GM19023 (cell line): ENCODE results near the gene BACH2.

Source experiments
- ATAC-seq: cut with Tn5 transposase; IDR thresholded peaks from one replicate; pipeline ENCODE4 v1.9.1; 2021; ENCODE audit warnings: mild to moderate bottlenecking, moderate library complexity; ENCODE audit not compliant: unreplicated experiment

The BACH2 gene

DNA sequence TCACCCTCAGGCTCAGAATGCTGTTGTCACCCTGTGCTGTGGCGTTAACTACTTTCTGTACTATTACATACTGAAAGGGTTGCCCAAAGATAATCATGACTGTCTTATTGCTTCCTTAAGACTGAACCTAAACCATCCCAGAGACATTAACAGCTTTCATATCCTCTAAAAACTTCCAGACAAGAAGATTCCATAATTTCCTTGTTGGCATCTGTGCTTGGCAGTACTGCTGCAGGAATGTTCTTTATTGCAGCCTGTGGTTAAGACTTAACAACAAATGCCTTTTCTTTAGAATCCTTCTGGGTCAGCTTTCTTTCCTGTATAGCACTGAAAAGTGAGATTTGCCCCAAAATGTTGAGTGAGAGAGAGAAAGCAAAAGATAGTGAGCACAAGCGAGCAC is 292.7 kb downstream of the BACH2 start:
- ATAC-seq: no peak

DNA sequence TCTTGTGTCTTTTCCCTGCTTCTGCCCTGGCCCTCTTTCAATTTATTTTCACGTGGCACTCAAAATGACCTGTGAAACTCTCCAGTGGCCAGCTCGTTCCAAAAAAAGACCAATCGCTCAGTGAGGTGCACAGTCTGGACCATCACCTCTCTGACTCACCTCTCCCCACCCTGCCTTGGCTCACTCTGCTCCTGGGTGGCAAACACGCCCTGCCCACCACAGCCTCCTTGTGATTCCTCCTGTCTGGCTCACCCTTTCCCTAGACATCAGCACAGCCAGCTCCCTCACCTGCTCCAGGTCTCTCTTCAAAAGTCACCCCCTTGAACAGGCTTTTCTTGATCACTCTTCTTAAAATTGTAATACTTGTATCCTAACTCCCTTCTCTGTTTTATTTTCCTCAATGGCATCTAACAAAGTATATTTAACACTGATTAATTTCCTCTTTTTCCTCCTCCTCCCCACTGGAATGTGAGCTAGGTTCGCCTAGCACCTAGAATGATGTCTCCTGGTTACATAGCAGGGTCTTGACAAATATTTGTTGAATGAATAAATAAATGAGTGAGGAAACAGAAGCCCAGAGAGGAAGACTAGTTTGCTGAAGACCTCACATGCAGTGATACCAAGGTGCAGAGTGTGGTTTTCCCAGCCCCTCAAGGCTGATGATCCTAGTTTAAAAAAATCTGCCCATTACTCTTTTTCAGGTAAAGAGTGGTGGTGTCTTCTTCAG is 293.4 kb downstream of the BACH2 start:
- no peak for ATAC-seq

DNA sequence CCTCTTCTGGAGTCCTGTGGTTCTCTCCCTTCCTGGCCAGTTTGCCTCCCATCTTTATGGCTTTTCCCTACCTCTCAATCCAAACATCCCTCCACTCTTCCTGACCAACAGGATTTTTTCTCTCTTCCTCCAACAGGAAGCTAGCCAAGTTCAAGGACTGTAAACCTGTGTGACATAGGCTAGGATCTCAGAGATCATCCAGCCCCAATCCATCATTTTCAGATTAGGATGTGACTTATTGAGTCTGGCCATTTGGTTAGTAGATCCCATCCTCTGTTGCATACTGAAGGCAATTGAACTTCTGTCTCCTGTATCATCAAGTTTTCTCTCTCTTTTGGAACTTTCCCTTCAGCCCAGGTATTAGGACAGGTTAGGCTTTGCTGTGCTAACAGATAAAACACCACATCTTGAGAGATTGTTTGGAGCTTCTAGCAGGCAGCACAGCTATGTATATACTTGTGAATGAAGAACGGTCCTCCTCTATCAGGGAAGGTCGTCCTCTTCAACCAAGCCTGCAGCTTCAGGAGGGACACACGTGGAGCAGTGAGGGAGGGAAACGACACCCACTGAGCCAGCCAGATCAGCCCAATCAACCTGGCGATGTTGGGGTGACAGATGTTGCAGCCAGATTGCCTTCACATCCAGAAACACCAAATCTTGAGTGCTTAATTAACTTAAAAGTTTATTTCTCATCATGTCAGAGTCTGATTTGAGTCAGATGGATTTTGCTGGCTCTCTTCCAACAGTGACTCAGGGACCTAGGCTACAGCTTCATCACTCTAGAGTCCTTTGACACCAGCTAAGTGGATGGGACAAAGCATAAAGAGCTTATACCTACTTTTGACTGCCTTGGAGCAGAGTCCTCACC is 295.5 kb downstream of the BACH2 start:
- ATAC-seq: no peak

DNA sequence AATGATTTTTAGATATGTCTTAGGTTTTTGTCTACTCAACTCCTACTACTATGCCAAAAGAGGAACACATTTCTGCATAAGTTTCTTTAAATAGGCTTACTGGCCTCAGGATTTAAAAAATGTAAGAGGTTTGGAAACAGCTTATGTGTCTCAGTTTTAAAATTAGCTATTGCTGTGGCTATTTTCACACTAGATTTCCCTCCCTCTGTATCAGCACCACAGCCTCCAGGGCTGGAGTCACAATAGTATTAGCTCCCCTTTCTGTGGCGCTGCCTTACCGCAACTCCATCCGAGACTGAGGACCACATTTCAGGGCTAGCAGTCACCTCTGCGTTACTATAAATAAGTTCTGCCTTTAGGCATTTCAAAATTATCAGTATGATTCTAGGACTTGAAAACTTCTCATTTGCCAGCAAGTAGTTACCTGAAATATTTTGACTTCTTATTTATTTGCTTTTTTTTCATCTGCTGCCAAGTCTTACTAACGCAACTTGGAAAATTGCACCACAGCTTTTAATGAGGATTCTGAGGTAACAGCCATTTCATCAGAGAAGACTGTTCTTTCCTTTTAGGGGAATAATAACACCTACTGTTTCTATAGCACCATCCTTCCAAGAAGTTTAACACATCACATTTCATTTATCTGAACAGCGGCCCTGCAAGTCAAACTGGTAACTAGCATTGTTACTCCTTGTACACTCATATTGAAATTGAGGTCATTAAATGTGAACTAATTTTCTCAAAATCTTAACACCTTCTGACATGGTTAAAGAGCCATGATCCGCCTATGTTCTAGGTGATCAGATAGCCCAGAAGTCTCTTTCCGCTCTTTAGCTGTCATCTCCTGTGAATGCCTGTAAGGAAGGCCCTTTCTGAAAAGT is 296.5 kb downstream of the BACH2 start:
- no peak for ATAC-seq

DNA sequence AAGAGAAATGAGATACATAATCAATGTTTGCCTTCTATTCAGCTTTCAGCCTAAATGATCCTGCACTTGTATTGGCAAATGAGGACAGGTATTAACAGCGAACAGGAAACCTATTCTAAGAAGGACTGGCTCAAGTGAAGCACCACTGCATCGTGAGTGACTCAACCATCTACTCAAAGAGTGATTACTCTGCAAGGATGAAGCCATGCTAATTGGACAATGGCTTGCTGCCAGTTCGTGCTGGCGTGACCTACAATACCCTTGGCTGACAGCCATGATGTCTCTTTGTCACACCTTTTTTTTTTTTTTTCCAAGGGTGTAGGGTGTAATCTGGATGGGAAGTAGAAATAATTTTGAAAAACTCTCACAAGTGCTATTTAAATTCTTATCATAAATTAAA is 297.5 kb downstream of the BACH2 start:
- ATAC-seq: no peak

DNA sequence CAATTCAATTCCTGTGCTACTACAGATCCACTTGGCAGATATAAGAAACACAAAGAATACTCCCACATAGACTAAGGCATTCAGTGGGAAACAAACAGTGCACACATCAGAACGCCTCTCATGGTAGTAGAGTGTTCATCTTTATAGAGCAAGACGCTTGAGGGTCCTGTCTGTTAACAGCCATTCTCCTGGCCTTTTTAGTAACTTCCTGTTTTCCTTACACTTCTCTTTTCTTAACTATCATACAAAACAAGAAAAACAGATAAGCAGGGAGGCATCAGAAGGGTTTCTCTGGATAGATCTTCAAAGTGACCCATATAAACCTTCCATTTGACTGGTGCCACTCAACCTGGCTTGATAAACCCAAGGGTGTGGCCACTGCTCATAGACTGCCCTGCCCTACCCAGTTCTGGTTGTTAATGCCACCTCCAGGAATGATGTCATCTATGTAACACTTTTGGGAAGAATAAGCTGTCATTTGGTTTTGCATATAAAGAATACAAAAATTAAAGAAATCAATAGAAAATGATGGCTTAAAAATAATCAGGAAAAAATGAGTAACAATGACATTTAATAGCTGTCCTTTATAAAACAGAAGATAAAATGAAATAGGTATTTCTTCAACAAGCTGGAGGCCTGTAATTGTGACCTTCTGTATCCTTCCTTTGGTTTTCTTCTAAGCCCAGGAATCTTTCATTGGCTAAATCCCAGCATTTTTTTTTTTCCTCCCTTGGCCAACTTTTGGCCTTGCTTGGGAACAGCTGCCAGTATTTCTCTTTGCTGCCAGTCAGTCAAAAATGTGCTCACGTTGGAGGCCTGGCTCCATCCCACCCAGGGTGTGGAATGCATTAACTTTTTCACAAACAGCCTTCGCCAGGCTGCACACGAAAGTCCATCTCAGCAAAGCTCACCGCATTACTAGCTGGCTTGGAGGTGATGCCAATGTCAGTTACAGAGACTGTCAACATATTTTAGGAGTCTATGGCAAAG is 298.9 kb downstream of the BACH2 start:
- no peak for ATAC-seq

DNA sequence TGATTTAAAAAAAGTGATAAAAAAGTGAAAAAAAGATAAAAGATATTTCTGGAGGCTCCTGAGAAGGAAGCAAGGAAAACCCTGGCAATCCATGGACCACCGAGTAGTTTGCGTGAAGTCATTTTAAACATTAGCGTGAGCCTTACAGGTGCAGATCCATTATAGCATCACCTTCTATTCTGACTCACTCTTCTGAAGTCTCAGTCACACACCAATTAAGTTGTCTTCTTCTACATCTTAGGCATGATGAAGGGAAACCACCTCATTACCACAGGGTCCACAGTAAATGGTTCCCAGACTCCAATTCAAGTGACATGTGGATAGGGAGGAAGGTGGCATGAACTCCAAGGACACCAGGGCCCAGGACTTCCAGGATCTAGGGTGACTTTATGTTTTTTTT is 303.2 kb downstream of the BACH2 start:
- ATAC-seq: no peak

DNA sequence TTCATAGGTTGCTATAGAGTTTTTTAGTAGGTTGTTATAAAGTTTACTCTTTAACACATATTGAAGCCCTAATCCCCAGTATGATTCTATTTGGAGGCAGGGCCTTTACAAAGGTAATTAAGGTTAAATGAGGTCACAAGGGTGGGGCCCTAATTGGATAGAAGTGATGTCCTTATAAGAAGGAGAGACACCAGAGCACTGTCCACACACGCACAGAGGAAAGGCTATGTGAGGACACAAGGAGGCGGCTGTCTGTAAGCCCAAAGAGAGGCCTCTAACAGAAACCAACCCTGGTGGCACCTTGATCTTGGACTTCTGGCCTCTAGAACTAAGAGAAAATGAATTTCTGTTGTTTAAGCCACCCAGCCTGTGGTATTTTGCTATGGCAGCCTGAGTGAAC is 303.8 kb downstream of the BACH2 start:
- ATAC-seq: no peak

DNA sequence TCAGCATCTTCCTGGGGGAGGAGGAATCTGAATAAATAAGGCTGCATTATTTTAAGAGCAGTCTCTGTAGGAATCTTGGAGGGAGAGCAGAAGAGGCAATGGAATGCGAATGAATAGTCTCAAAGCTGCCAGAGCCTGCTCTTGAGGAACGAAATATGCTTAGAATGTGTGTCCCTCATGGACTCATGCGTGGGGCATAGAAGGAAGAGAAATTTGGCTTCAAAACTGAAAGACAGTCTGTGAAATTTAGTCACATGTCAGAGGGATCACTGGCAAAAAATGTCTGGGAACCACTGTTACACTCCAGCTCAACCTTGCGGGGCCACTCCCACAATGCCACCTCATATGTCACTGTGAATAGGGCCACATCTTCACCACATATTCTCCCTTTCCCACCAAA is 306.9 kb downstream of the BACH2 start:
- ATAC-seq: no peak

DNA sequence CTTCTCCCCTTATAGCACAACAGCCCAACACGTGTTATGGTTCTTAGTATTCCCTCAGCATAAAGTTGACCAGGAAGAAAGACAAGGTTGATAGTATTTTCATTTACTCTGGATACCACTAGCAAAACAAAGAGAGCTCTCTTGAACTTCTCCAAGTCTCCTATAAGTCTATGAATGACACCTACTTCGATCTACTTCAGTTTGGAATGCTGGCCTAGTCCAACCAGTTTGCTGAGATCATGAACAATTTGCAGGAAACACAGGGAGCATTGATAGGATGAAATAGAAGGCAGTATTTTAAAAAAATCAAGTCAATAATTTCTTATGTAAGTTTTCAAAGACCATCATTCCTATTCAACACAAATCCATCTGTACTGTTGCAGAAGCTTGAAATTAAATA is 308.8 kb downstream of the BACH2 start:
- no peak for ATAC-seq

DNA sequence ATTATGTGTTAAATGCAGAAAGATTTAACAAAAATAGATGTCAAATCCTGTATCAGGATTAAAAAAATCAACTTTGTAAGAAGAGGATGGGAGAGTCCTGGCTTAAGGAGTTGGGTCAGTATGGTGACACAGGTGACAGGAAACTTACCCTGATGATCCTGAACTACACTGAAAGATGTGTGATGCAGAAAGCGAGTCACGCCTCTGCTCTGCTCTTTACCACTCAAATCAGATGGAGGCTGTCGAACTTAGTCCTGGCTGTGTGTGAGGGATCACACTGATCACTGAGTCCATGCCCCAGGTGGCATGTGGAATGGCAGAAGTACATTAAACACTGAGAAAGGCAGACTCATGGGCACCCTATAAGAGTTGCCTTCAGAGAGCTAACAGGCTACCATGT is 309.5 kb downstream of the BACH2 start:
- no peak for ATAC-seq

DNA sequence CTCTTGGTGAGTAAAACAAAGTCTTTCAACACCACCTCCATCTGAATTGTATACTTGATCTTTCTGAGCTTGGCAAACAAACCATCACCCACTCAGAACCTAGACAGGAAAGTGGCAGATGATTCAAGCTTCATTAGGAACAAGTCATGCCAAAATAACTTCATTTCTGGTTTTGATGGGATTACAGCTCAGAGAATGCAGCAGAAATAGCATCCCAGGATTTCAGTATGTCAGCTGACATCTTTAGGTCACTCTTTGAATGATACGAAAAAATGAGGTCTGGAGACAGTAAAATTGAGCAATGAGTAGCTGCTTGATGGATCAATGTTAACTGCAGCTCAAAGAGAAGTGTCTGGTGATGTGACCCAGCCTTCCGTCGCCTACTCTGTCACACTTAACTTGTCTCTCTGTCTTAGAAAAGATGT is 310.0 kb downstream of the BACH2 start:
- ATAC-seq: no peak

DNA sequence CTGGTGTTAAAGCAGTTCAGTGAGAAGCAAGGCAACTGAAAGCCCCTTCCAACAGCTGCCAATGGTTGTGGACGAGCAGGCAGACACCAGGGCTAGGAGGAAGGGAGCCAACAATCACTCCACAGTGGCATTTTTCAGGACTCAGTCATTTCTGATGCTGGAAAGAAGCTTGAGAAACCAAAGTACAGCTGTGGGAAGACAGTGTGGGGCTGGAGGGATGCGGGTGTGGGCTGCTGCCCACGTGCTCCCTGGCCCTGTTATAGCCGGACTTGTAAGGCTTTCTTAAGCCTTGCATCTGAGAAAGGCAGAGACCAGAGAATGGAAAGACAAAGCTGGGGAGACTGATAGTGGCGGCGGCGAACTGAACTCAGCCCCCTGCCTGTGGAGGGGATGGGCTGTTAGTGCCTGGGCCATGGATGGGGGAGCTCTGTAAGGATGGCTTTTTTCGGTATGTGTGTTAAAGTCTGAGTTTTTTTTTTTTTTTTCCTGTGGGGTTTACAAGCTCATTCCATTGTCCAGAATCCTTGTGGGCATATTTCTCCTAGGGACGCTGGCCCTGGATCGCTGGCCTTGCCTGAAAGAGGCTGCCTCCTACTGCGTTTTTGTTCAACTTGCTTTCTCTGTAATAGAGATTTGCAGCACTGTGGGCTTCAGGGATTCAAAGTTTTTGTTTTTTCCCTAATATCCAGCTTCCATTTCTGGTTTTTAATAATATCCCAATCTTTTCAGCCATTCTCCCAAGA is 310.7 kb downstream of the BACH2 start:
- ATAC-seq: no peak

DNA sequence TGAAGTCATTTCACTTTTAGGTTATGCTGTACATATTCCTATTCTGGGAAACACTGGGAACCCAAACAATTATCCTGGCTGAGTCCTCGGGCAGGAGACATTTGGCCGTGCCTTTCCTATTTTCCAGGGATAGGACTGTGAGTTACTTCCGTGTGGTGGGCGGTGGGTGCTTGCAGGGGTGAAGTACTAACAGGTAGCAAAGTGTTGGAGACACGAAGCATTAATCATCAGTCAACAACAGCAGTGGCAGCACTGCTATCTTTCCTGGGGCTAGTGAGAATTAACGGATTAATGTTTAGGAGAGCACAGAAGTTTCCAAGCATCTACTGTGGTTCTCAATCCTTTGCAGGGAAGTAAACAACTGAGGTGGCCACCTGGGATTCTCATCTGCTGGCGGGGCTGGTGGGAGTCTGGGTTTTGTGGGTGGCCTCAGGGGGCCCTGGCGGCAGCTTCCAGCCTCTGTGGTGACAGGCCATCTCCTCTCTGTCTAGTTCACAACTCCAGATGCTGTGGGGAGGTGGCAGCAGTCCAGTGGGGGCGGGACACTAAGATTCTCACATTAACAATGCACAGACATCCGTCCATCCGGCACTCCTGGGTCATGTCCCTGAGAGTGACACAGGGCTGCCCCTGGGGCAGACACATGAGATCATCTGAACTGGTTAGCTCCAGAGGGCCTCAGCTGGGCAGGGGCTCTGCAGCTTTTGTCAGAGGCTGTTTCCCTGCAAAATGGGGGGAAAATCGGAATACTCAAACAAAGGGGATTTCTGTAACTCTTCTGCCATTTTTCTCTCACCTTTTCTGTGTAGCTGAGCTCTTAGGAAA is 311.5 kb downstream of the BACH2 start:
- ATAC-seq: no peak

DNA sequence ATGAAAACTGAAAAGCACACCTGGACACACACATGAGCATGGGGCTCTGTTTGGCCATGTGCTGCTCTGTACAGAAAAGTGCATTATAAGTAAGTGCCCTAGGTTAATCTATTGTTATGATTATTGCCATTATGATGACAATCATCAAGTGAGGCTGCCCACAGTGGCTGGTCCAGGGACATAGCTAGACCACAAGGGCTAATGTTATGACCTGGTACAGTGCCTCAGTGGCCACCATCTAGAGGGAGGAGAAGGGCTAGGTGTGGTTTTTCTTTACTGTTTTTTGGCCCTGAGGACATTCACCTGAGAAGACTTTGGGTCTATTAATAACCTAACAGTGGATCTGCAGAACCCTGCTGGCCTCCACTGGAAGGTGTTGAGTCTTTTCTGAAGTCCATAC is 316.3 kb downstream of the BACH2 start:
- no peak for ATAC-seq

DNA sequence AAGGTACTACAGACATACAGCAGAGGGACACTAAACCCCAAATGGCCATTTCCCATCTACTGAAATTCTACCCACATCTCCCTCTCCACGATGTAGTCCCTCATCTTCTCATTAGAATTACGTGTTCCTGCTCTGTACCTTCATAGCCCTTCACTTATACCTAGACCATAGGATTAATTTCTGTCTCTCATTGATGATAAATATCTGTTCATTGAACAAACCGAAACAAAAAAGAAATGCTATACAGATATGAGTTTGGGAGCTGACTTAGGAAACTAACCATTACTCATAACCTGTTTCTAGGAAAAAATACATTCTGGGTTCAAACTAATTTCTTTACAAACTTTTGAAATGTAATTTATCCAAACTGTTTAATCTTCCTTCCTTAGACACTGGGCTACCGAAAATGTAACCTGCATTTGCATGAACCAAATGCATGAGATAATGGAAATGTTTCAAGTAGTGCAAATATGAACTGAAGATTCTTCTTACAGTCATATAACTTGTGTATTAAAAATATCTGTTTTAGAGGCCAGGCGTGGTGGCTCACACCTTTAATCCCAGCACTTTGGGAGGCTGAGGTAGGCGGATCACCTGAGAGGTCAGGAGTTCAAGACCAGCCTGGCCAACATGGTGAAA is 317.0 kb downstream of the BACH2 start:
- ATAC-seq: no peak

DNA sequence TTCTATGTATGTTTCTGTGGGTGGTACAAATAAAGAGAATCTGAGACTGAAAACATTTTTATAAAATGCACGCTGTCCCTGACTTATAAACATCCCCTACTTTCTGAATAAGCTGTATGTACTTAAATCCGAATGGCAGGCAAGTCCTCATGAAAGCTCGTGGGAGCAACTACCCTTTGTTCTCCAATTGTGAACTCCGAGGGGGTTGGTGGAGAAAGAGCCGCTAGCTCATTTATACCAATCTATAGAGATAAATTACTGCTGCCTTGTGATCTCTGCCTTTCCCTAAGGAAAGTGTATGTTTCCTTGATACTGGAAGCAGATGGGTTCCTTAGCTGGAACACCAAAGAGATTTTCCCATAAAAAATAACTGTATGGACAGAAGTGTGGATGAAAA is 317.9 kb downstream of the BACH2 start:
- ATAC-seq: no peak
